DOHH2 (cell line): ENCODE results near the gene TNFRSF4.

Source experiments
- H3F3A ChIP-seq: fragments of 200-600 bp; sonication (generic), shearing (Covaris generic); 2 replicates; pipeline ENCODE4 v1.6.0; 2016; ENCODE audit warnings: antibody characterized with exemption, mild to moderate bottlenecking; ENCODE audit not compliant: control insufficient read depth, insufficient read depth
- H3K27ac ChIP-seq: fragments of 200-600 bp; sonication (generic); 2 replicates; pipeline ENCODE4 v1.5.1; 2014; ENCODE audit warnings: low read depth, mild to moderate bottlenecking, low read length, moderate library complexity
- H3K27me3 ChIP-seq: fragments of 200-600 bp; sonication (generic); 2 replicates; pipeline ENCODE4 v1.6.1; 2014; ENCODE audit warnings: mild to moderate bottlenecking, low read length, mixed read lengths; ENCODE audit not compliant: control insufficient read depth
- H3K36me3 ChIP-seq: fragments of 200-600 bp; sonication (generic); 2 replicates; pipeline ENCODE4 v1.6.1; 2014; ENCODE audit warnings: mild to moderate bottlenecking, low read length, moderate library complexity, mixed read lengths; ENCODE audit not compliant: control insufficient read depth
- H3K4me1 ChIP-seq: fragments of 200-600 bp; sonication (generic); 2 replicates; pipeline ENCODE4 v1.6.1; 2014; ENCODE audit warnings: mild to moderate bottlenecking, low read length, mixed read lengths; ENCODE audit not compliant: control insufficient read depth
- H3K4me2 ChIP-seq: fragments of 200-600 bp; sonication (generic); 2 replicates; pipeline ENCODE4 v1.6.0; 2014; ENCODE audit warnings: mild to moderate bottlenecking, low read length, moderate library complexity
- H3K4me3 ChIP-seq: fragments of 200-600 bp; sonication (generic); 2 replicates; pipeline ENCODE4 v1.5.1; 2014; ENCODE audit warnings: mild to moderate bottlenecking, low read length, mixed read lengths
- H3K79me2 ChIP-seq: fragments of 200-600 bp; sonication (generic); 2 replicates; pipeline ENCODE4 v1.6.1; 2014; ENCODE audit warnings: mild to moderate bottlenecking, low read length, mixed read lengths; ENCODE audit not compliant: control insufficient read depth
- H3K9me2 ChIP-seq: fragments of 200-600 bp; sonication (generic); replicated peaks from 2 replicates; pipeline ENCODE4 v1.6.1; 2014; ENCODE audit warnings: mild to moderate bottlenecking, low read length, mixed read lengths; ENCODE audit not compliant: control insufficient read depth
- H3K9me3 ChIP-seq: fragments of 200-600 bp; sonication (generic); 2 replicates; pipeline ENCODE4 v1.6.1; 2014; ENCODE audit warnings: antibody characterized with exemption, low read length, mixed read lengths; ENCODE audit not compliant: control insufficient read depth, insufficient read depth
- H4K20me1 ChIP-seq: fragments of 200-600 bp; sonication (generic); 2 replicates; pipeline ENCODE4 v1.6.0; 2014; ENCODE audit warnings: low read depth, mild to moderate bottlenecking, antibody characterized with exemption, low read length, moderate library complexity; ENCODE audit not compliant: control insufficient read depth, insufficient read depth
- CTCF ChIP-seq: fragments of 200-600 bp; sonication (generic); IDR thresholded peaks from one replicate; pipeline ENCODE4 v1.5.1; 2014; ENCODE audit warnings: antibody characterized with exemption, mild to moderate bottlenecking, low read depth, low read length; ENCODE audit not compliant: poor library complexity, severe bottlenecking
- EZH2phosphoT487 ChIP-seq: fragments of 200-600 bp; sonication (generic); IDR thresholded peaks from 2 replicates; pipeline ENCODE4 v1.6.1; 2017; ENCODE audit warnings: borderline replicate concordance, mild to moderate bottlenecking, antibody characterized with exemption, low read length, moderate library complexity, mixed read lengths

TNFRSF4 gene

DNA sequence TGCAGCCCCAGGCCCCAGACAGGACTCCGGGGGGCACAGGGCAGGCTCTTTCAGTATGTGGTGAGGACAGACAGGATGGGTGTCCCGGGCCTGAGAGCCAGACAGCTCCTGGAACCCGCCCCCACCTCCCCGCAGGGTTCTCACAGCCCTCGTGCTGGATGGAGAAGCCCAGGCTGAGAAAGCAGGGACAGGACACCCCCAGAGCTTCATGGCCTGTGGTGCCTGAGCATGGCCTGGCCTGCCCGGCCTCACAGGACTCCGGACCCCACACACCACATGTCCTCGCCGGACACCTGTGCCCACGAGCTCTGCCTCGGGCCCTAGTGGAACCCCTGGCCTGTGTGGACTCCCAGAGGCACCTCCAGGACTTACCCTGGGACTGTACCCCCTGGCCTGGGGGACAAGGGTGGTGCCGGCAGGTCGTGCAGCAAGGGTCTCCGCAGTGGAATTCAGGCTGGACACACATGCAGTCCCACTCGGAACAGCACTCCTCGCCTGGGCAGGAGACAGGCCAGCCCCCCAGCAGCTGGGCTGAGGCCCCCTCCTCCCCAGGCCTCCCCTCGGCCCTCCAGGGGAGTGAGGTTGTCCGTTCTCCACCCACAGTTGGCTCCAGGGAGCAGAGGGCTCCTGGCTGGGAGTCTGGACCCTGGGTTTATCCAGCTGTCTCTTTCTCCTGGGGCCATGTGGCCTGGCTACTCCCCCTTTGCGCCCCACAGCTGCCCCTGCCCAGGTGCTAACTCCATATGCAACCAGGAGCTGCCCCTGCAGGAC, 8.8 kb downstream of the TNFRSF4 start:
- no peaks in the 10 kb centered on the region for H3F3A ChIP-seq
- no peak overlapping the region for H3K4me2 ChIP-seq
- 0 out of 2 replicates have a peak, but pooled peaks cover 5% of the 10 kb centered on the region for H4K20me1 ChIP-seq
- H3K9me3 ChIP-seq: no peaks in the 10 kb centered on the region
- H3K9me2 ChIP-seq: no peaks in the 10 kb centered on the region
- H3K27me3 ChIP-seq: peaks cover 64% of the 10 kb centered on the region
- H3K27ac ChIP-seq: no peak overlapping the region
- H3K79me2 ChIP-seq: no peaks in the 10 kb centered on the region
- TF ChIP-seq CTCF (no peak), EZH2phosphoT487 (no peak)
- no peaks in the 10 kb centered on the region for H3K36me3 ChIP-seq
- H3K4me1 ChIP-seq: peaks cover 25% of the 10 kb centered on the region
- H3K4me3 ChIP-seq: no peak overlapping the region

- H3K36me3 ChIP-seq: no peaks in the 10 kb centered on the region
- peaks cover 25% of the 10 kb centered on the region for H3K4me1 ChIP-seq
- TF ChIP-seq EZH2phosphoT487: no peak
- TF ChIP-seq CTCF: no peak
- H3K27ac ChIP-seq: no peak overlapping the region
- H3K9me3 ChIP-seq: no peaks in the 10 kb centered on the region
- H3F3A ChIP-seq: no peaks in the 10 kb centered on the region
- no peak overlapping the region for H3K4me2 ChIP-seq
- no peak overlapping the region for H3K4me3 ChIP-seq
- 0 out of 2 replicates have a peak, but pooled peaks cover 5% of the 10 kb centered on the region for H4K20me1 ChIP-seq
- H3K27me3 ChIP-seq: peaks cover 60% of the 10 kb centered on the region
- no peaks in the 10 kb centered on the region for H3K79me2 ChIP-seq
- no peaks in the 10 kb centered on the region for H3K9me2 ChIP-seq
These were observed 9.5 kb downstream of the TNFRSF4 start for GRCh38 chr1:1204425-1204920.

DNA sequence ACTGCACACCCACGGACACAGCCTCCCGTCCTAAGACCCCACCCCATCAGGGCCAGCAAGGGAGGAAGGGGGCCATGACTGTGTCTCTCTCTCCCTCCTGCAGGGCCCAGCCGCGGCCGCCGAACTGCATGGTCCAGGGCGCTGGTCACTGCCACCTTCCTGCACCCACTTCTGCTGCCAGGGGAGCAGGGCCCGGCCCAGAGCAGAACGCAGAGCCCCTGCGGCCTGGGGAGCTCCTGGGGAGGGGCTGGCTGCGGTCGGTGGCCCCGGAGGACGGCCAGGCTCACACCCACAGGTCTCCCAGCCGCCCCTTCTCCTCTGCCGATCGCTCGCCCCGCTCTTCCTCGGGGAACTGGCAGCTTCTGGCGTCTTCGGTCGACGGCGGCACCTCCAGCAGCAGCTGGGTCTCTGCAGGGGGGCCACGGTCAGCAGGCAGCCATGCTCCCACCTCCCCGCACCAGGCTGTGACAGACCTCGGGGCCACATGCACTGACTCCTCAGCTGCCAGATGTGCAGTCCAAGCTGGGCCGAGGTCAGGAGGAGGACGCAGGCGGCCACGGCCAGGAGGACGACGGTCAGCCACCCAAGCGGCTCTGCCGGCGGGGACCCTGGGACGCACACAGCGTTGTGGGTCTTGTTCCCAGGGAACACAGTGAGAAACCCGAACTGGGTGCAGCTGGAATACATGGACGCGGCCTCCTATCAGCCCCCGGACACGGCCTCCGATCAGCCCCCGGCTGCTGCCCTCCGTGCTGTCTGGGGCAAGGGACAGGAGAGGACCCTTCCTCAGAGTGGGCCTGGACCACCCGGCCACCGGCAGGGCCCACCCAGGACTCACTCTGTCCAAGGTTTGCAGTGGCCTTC, 10.2 kb downstream of the TNFRSF4 start:
- Histone ChIP-seq H3K4me3 (no peak overlapping the region), H3K36me3 (no peaks in the 10 kb centered on the region), H3K4me1 (peaks cover 21% of the 10 kb centered on the region), H3K79me2 (no peaks in the 10 kb centered on the region), H3K9me2 (no peaks in the 10 kb centered on the region), H3K9me3 (no peaks in the 10 kb centered on the region), H3K27ac (no peak overlapping the region), H4K20me1 (0 out of 2 replicates have a peak, but pooled peaks cover 5% of the 10 kb centered on the region), H3K4me2 (no peak overlapping the region), H3F3A (no peaks in the 10 kb centered on the region), H3K27me3 (peaks cover 53% of the 10 kb centered on the region)
- no peak for TF ChIP-seq CTCF
- no peak for TF ChIP-seq EZH2phosphoT487
